Stimulated activated CD4-positive, alpha-beta T cell treated with anti-CD3 and anti-CD28 coated beads, Interleukin-15, amount 100 ng/mL, for 24 hours (primary cell): ENCODE results near the gene LRRC55.

Experiments used
- DNase-seq: peaks from one replicate; pipeline ENCODE4 v3.0.0-alpha.2; 2020

The LRRC55 gene

DNA sequence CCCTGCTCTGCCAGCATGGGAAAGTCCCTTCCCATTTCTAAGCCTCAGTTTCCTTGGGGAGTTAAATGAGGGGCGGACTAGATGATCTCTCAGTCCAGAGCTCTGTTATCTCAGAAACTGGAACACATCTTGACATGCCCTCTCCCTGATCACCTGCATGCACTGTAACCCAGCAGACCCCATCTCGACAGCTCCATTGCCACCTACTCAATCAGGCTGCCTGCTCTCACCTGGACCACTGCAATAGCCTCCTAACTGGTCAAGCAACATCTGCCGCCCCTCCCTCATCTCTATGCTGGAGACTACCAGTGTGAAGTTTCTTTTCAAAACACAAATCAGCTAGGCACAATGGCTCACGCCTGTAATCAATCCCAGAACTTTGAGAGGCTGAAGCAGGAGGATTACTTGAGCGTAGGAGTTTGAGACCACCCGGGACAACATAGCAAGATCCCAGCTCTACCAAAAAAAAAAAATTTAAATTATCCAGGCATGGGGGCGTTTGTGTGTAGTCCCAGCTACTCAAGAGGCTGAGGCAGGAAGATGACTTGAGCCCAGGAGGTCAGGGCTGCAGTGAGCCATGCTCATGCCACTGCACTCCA, 22.2 kb downstream of the LRRC55 start:
- no peak for DNase-seq

DNA sequence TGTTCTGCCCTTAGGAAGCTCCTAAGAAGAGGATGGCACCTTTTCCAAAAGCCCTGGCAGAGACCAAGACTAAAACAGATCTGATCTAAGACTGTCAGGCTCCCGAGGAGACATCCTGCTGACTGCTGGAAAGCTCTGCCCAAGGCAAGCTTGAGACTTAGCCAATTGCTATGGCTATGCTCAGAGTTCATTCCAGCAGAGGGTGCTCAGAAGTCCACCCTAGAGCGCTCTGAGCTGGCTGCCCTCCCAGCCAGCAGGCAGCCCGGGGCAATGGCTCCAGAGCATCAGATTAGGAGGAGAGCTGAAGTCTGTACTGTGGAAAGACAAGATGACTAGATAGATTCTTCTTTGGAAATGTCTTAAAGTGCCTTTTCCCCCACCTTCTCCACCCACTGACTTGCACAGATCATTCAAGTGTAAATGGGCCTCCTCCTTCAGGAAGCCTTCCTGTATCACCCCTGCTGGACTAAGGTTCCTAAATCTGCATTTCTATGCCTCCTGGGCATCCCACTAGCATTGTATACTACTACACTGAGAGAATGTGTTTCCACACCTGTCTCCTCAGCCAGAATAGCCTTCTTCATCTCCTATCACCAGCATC, 23.4 kb downstream of the LRRC55 start:
- no peak for DNase-seq

DNA sequence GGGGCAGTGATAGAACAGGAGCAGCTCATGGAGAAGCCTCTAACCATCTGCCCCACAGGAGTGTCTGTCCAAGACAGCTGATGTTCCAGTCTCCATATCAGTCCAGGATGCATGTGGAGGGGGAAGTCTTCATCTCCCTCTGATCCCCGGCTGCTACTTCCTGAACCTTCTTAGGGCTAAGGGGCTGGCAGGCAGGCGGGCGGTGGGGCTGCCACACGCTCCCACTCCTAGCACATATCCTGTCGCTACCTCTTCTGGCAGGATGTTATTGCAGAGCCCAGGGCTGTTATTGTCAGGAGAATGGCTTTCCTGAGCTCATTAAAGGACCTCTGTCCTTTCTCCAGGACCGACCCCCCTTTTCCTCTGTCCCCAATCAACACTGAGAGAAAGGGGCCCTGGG, 25.4 kb downstream of the LRRC55 start:
- no peak for DNase-seq

DNA sequence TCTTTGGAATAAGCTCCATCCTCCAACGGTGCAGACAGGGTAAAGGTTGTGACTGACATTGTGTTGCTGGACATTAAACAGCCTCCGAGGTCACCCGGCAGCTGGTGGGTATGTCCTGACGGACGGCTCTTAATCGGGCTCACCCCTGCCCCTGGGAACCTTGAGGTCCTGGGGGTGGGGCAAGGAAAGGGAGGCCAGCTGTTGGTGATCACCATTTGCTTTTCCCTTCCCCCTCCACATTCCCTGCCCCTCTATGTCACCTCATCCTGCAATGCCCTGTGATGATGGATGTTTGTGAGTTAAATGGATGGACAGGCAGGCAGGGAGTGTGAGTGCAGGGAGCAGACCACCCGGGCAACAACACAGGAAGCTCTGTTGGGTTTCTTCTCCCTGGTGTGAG, 29.0 kb downstream of the LRRC55 start:
- no peak for DNase-seq

DNA sequence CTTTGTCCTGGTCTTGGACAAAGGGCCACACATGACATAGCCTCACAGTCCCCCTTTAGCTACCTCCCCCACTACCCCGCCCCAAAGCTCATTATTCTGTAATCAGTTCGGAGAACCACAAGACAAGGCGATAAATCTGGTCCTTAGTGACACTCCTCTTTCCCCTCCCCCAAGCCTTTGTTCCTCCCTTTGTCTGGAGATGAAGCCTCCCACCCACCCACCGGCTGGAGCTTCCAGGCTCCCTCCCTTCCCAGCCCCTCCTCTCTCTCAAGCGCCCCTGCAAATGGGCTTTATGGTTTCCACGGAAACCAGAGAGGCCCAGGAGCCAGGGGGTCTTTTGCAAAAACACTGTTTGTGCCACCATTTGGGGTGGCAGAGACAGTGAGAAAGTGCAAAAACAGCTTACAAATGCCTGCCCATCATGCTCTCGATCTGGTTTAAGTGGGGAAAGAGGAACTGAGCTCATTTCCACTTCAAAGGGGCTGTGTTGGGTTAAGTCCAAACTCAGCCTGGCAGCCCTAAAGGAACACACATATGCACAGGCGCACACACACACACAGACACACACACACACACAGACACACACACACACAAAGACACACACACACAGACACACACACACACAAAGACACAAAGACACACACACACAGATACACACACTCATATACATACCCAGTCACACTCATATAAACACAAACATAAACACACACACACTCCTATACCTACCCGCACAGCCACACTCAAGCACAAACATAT, 31.8 kb downstream of the LRRC55 start:
- no peak for DNase-seq

DNA sequence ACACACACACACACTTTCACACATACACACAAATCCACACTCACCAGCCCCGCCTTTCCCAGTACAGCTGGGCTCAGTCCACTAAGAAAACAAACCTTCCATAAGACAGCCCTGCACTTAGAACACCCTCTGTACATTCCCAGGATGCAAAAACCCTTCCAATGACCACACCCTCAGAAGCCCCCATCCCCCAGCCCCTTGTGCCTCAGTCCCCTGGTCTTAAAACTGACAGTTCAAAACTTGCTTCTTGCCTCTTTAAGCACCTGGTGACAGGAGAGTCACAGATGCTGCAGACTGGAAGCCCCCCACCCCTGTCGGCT, 32.3 kb downstream of the LRRC55 start:
- DNase-seq, result no peak

DNA sequence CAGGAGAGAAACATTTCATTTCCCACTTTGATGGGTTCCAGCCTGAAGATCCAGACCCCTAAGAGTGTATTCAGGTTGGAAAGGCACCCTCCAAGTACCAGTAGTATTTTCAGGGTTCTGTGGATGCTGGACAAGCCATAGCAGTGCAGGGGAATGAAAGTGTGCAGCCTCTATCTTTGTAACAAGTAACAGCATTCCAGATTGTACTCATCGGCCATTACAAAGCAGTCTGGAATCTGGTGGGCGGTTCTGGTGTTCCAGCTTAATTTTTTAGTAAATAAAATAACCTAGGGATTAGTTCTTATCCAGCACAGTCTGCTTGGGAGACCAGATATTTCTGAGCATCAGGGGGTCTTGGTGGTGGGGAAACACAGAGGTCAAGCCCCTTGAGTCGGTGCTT, 32.7 kb downstream of the LRRC55 start:
- DNase-seq, result no peak

DNA sequence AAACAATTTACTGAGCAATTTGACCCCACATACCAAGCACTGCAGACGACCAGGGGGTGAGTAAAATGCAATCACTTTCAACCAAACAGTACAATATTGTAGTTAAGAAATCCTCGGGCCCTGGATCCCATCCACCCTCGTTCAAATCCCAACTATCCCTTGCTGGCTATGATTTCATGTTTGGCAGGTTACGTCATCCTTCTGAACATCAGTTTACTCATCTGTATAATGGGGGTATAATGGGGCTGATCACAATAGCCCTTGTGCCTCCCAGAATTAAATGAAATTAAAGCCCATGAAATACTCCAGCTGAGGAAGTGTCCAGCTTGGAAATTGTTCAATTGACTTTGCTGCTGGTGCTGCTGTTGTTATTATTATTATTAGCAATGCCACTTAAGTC, 34.7 kb downstream of the LRRC55 start:
- no peak for DNase-seq

DNA sequence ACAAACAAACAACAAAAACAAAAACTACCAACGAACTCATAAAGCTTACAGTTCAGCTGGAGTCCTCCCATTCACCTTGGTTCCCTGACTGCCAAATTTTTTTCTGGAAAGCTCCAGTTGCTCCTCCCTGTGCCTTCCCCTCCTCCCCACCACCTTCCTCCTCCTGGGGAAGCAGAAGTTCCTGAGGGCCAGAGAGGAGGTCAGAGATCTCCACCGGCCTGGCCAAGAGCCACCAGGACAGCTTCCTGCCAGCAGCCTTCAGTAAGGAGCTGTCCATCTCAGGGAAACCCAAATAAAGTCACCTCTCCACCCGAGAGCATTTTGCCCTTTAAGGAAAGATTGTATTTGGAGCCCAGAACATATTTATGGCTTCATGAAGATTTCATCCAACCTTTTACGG, 35.3 kb downstream of the LRRC55 start:
- no peak for DNase-seq

DNA sequence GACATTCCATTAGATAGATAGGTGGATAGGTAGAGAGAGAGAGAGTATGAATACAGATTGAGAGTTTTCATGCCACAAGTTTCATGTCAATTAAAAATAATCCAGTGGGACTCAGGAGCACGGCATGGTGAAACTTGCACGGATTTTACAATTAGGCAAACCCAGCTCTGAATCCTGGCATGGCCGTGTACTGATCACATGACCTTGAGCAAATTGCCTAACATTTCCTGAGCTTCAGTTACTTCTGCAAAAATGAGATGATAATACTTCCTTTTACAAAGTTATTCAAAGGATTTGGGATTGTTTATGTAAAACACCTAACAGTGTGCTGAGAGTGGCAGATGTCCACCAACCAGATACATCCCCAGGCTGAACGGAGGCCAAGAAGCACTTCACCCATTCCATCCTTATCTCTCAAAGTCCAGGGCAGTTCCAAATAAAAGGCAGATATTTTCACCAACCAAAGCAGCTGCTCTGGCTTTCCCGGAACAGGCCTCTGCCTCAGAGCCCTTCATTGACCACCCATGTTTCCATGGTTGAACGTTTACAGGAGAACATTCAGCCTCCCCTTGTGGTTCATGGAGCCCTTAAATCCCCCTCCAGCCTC, 37.4 kb downstream of the LRRC55 start:
- DNase-seq, result no peak

DNA sequence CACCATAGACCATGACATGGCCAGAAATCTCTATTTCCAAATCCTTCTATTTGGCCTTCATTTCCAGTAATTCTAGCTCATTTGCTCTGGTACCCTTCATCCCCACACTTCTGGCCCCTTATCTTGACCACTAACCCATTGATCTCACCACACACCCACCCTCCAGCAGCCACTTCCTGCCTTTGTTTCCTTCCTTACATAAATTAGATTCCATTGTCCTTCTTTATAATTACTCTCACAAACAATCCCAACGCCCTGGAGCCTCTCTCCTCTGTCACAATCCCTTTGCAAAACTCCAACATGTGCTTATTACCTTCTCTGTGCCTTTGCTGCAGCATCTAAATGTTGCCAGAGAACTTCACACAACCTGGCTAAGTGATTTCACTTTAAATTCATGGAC, 40.5 kb downstream of the LRRC55 start:
- no peak for DNase-seq

DNA sequence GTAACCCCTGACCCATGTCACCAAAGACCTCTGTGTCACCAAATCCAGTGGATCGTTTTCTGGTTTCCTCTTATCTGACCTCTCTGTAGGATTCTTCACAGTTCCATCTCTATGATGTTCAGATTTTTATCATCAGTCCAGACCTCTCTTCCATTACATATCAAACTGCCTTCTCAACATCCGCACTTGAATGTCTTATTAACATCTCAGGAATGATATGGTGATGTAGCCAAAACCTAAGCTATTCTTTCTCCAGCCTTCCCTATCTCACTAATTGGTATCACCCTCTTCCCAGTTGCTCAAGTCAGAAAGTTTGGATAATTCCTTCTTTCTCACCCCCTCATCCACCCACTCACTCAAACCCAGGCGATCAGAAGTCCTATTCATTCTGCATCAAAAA, 41.8 kb downstream of the LRRC55 start:
- no peak for DNase-seq

DNA sequence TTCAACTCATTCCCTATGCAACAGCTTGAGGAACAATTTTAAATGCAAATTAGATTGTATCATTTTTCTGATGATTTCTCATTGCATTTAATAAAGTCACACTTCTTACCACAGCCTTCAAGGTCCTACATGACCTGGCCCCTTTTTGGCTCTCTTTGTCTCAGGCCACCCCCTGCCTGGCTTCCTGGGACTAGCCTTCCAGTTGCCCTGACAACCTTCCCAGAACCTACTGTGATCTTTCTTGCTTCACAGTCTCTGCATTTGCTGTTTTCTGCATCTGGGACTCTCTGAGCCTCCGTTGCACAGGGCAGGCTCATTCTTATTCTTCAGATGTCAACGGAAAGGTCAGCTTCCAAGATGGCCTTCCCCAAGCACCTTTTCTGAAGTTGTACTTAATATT, 42.4 kb downstream of the LRRC55 start:
- no peak for DNase-seq

DNA sequence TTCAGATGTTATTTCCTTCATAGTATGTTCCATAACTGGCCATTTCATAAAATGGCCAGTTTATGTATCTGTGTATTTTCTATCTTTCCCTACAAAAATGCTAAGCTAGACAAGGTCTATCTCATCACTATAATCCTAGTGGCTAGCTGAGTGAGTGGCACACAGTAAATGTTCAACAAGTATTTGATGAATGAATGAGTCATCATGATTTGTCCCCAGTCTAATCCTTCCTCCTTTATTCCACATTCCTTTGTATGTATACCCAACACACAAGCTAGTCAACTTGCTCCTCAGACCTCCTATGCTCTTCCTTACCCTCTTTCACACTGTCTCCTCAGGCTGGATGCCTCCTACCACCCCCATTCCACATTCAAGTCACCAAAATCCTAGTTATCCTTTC, 42.8 kb downstream of the LRRC55 start:
- no peak for DNase-seq

DNA sequence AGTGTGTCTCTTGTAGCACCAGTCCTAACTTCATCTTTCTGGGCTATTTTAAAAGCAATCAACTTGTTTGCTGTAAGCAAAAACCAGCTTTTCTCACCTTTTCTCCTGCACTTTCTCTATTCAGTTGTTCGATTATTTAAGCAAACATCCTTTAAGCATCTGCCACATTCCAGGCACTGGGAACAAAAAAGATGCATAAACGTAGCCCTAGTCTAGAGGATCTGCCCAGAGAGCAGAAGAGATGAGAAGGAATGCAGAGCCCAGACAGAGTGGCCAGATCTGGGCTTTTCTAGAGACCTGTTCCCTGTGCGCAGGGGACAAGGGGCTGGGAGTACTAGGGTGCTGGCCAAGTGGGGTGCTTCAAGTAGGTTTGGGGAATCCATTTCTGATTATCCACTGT, 46.8 kb downstream of the LRRC55 start:
- DNase-seq, result no peak

DNA sequence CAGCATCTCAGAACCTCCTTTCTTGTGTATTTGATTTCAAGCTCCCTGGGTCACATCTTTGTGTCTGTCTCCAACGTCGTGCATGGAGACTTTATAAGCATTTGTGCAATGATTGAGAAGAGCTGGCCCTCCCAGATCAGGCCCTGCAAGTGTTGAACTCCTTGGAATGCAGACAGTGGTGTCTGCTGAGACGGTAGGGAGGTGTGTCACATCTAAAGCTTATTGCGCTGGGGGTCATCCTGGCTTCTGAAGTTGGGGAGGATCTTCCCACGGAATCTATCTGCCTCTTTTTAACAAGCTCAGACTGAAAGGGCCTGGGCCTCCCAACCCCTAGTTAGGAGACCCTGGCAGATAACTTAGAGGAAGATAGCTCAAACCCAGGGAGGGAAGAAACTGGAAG, 48.6 kb downstream of the LRRC55 start:
- no peak for DNase-seq

DNA sequence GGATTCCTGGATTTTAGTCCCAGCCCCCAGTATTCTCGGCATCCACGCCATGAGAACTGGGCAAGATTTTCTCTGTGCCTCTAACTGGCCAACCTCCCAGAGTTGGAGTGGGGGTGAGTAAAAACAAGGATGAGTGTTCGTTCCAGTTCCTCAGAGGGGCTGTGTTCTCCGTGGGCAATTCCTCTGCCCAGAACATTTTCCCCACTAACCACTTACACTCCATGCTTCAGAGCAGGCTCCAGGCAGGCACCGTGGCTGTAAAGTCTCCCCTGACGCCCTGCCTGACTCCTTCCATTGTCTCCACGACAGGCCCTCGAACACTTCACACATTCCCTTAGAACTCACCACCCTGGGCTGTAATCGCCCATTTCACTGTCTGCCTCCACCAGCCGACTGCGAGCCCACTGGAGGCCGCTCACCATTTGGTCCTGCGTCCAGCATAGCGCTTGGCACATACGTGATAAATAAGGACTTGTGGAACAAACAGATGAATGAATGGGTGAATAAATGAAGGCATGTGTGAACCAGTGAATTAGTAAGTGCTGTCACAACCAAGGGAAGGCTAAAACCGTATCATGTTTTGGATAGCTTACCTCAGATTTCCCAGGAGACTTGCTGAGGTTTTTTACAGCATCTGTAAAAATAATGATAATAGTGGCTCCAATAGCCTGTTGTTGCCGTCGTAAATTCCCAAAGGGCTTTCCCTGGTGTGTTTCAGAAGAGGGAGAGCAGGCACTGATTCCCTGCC, 49.2 kb downstream of the LRRC55 start:
- no peak for DNase-seq

DNA sequence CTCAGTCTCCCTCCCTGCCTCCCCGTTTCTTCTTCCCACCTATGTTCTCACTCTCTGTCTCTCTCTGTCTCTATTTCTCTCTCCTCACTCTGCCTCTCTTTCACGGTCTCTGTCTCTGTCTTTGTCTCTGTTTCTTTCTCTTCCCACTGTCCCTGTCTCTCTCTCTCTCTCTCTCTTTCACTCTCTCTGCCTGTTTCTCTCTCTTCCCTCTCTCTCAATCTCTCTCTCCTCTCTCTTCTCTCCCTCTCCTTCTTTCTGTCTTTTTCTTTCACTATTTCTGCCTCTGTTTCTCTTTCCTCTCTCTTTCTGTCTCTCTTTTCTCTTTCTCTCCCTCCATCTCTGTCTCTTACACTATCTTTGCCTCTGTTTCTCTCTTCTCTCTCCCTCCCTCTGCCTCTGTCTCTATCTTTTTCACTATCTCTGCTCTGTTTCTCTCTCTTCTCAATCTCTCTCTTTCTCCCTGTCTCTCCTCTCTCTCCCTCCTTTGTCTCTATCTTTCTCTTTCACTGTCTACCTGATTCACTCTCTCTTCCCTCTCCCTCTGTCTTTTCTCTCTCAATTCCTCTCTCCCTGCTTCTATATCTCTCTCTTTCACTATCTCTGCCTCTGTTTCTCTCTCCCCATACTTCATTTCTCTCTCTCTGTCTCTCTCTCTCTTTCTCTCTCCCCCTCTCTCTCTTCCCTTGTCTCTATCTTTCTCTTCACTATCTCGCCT, 49.9 kb downstream of the LRRC55 start:
- no peak for DNase-seq

DNA sequence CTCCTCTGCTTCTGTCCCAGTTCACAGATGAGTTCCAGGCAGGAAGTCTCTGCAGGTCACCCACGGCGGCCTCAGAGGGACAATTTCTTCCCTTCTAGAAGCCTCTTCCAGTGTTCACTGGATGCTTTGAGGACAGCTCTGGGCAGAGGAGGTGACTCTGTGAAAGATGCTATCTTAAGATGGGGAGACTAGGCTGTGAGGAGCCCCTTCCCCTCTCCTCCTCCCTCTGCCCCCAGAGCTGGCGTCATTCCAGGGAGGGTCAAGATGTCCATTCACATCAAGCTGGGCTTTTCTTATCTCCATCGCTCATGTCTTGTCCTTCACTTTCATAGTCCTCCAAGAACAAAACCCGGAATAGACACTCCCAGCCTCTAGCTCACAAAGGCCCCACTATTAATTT, 51.9 kb downstream of the LRRC55 start:
- no peak for DNase-seq

DNA sequence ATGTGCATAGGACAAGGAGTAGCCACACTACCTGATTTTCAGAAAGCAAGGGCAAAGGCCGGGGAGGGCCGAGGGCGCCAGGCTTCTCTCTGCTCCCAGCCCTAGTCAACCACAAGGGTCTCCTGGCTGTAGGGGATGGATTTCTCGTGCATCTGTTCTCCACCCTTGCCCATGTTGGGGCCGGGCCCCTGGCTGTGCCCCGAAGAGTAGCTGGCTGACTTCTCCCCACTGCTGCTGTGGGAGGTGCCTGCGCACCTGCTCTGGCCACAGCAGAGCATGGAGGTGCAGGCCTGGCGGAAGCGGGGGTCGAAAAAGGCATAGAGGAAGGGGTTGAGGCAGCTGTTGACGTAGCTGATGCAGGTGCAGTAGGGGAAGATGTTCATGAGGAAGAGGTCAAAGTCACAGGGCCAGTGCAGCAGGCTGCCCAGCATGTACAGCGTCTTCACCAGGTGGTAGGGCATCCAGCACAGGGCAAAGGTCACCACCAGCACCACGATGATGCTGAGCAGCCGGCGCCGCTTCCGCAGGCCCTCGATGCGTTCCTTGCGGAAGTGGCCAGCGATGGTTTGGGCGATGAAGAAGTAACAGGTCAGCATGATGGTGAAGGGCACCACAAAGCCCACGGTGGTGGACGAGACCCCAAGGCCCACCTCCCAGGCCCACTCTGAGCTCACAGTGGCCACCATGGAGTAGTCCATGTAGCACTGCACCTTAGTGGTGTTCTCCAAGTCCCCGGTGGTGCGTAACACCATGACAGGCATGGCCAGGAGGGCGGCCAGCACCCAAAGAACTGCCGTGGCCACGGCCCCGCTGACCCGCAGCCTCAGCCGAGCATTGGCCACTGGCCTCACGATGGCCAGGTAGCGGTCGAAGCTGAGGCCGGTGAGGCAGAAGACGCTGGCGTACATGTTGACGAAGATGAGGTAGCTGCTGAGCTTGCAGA, 54.3 kb downstream of the LRRC55 start:
- no peak for DNase-seq

DNA sequence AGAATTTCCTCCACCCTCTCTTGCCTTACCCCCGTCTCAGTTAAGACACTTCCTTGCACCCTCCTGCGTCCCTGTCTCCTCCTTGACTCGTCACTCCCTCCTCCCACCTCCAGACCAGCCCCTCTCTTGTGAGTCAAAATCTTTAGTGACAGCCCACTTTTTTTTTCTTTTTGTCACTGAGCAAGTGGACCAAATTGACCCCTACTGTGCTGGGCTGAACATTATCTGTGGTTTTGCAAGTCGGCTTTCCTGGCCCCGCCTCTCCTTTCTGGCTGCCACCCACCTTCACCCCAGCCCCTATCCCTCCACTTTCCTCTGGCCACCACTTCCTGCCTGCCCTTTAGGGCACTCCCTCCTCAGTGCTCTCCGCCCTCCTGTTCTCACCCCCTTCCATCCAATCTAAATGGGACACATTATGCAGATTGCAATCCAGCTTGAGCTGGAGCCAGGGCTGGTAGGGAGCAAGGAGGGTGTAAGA, 55.5 kb downstream of the LRRC55 start, which contains the start of gene APLNR:
TSS of gene APLNR (minus strand) at position 47 of the 478 bp plus-strand sequence. CDS start 246 bp downstream, outside the sequence.
- DNase-seq, result no peak
